Measurements from ENCODE around the gene HLCS.
"Not testable (repeated sequence)": the region's sequence is repeated elsewhere in the genome, so short reads cannot be mapped to it uniquely, and the experiment has no call there.

HLCS gene

DNA sequence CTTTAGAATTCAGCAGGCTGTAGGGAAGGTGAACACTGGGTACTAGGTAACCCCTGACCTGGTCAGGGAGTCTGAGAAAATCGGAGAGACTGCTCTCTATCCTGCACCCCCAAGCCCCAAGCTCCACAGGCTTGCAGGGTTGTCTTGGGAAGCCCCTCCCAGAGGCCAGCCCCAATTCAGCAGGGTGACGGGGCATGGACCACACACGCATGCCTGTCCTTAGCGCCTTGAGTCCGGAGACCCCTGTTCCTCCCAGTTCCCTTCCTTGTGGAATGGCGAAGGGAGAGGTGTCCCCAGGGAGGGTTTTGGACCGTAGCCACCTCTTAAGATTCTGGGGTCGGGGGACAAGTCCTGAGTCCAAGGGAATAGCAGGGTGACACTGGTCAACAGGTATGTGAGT, 116.1 kb downstream of the HLCS start:
- DNase-seq (ENCODE audit: low spot score), result no peak

DNA sequence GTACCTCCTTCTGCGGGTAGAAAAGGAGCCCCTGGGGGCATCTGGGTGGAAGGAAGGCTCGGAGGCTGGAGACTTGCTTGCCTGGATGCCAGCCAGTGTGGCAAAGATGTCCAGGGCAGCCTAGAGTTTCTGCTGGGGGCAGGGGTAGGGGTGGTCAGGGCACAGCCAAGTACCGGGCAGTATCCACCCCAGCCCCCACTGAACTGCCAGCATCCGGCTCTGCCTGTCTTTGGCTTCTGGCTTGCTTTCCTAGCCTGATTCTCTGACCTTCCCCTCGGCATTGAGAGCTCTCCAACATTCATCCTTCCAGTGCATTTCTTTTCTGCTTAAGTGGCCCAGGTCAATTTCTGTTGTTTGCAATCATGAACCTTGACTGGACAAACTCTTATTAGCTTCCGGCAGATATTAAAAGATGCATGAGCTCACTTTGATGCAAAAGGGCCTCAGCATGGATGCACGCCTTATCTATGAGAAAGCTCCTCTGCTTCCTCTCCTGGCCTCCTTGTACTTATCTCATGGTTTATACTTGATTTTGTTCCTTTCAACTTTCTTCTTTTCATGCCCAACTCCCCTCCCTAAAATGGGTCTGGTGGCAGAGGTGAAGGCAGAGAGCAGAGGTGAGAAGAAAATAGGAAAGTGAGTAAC, 116.9 kb downstream of the HLCS start:
- DNase-seq (ENCODE audit: low spot score), result no peak

DNA sequence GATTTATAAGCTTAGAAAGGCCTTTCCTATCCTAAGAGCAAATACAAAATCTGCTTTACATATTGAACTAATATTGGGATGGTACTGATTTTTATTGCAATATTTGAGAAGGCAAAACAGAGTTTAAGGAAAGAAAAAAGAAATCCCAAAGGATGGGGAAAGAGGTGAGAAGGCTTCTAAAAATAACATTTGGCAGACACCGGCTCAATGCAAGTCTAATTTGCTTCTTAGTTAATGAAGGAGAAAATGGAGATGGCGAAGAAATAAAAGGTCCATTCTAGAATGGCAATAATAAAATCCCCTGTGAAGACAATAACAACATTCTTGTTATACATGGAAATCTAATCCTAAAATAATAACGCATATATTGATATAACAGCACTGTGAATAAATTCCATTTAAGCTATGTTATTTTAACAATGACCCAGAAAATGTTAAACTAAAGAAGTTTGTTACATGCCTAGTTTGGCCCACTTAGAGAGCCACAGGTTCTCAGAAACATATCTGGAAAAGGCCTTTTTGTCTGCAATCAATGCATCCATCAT, 117.7 kb downstream of the HLCS start:
- DNase-seq (ENCODE audit: low spot score), result no peak

DNA sequence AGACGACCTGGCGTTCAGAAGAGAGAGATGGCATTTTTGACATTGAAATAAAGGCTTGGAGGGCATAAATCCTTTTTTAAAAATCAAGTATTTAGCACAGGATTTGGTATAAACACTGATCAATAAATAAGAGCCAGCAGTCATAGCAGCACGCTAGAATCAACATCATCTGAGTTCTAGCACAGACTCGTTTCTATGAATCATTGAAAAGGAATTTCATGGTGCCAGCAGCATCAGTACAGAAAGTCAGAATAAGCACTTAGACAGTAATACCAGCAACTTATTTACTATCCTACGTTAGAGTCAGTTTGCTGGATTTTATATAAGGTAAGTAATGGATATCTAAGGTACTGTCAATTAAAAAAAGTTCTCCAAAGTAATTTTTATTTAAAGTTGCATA, 119.3 kb downstream of the HLCS start:
- peak; percentile 83 for DNase-seq (ENCODE audit: low spot score)

DNA sequence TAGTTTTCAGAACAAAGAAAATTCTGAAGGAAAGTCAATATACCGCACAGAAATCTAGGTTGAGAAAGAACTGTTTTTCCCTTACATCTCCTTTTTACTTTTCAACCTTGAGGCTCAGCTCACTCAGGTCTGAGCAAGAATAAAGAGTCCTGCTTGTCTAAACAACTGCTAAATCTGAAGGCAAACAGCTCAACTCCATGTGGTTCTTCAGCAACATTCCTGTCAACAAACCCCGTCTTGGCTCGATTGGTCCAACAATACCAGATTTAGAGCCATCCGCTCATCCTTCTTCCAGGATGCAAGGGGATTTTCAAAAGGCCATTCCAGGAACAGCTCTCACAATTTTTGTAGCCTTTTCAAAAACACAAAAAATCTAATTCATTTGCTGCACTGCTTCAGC, 119.8 kb downstream of the HLCS start:
- no peak for DNase-seq (ENCODE audit: low spot score)

DNA sequence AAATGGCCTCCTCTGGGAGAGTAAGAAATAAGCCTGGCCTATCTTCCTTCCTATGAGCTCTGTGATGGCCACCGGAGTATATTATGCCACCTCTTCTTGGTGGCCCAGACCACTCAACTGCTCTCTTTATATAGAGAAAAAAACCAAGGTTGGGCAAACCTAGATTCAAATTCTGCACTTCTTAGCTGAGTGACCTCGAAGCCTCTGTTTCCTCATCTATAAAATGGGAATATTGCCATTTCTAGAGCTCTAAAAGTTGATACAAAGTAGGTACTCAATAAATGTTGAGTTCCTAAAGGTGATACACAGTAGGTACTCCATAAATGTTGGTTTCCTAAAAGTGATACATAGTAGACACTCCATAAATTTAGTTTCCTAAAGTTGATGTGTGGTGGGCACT, 120.7 kb downstream of the HLCS start:
- no peak for DNase-seq (ENCODE audit: low spot score)

DNA sequence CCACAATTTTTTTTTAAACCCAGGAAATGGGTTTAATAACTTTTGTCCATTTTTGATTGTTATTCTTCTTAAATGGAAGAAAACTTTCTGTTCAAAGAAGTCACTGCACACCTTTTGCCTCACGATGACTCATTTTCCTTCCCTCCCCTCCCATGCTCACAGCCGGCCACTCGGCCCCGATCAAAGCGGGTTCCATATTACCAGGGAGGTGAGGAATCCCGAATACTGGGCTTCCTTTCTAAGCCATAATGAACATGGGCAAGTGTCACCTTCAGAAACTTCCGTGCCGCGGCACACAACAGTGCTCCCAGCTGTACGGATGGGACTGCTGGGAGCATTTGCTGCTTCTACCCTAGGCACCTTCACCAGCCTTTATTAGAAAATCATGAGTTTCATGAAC, 121.4 kb downstream of the HLCS start:
- no peak for DNase-seq (ENCODE audit: low spot score)

DNA sequence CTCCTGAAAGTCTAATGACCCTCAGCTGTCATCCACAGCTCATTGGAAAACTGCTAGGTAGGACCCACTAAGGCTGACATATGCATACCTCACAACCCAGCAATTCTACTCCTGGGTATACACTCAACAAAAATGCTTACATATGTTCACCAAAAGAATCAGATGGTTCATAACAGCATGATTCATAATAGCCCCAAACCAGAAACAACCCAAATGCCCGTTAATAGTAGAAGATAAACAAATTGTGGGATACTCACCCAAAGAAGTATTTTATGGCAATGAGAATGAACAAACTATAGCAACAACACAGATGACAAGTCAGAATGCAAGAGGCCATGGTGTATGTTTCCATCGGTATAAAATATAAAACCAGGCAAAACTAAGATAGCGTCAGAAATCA, 124.6 kb downstream of the HLCS start:
- no peak for DNase-seq (ENCODE audit: low spot score)

DNA sequence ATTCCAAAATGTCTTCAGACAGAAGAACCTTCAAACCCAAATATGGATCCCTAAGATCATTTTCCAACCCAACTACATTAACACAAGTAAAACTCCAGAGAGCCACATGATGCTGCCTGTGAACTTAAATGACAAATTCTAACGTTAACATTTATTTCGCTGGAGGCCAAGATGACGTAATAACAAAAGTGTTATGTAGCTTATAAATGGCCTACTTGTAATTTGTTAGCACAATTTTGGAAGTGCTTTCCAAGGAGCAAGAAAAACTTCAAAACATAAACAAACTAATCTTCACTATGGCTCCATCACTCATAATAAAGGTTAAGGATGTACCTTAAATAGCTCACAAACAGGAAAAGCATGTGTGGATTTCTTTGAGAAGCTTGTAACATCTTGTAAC, 126.7 kb downstream of the HLCS start:
- DNase-seq (ENCODE audit: low spot score), result no peak

DNA sequence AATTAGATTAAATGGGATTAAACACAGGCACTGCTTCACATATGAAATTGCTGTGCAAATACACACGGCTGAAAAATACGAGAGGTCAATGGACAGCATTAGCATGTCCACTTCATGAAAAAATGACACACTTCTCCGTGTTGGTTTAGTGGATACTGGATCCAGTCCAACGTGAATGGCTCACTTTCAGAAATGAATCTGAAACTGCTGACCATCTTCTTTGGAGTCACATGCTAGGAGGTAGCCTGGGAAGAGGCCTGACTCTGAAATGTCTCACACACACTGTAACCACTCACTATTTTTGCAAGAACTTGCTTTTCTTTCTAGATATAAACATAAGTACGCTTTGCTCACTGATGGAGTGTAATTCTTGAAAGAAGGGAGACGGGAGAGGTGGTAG, 127.3 kb downstream of the HLCS start:
- peak; percentile 40 for DNase-seq (ENCODE audit: low spot score)

DNA sequence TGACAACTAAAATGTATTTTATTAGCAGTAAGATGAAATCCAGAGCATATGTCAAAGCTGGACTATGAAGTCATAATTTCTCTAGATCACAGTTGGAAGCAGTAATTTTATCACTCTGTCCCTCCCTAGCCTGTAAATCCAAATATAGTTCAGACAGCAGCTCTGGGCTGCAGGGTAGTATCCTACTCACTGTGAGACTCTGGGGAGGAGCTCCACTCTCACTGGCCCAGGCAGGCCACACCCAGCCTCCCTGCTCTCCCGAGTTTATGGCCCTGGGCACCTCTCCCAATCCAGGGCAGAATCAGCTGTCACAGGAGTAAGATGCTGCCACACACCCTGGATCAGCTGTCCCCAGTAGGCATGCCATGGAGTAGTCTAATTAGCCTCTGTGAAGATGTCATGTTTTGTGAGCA, 131.1 kb downstream of the HLCS start:
- DNase-seq (ENCODE audit: low spot score), result no peak

DNA sequence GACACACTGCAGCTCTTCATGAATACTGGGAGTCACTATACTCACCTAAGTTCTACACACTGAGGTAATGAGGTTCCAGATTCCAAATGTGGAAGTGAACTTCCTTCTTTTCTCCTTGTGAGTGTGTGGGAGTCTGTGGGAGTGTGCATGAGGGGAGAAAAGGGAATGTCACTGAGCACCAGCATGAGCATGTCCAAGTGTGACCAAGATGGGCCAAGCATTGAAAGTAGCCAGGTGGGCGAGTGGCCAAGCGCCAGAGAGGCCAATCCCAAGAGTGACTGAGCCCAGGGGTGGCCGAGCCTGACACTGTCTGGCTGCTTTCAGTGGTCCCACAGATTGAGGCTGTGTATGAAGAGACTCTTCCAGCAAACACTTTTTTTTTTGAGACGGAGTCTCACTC, 132.3 kb downstream of the HLCS start:
- no peak for DNase-seq (ENCODE audit: low spot score)

DNA sequence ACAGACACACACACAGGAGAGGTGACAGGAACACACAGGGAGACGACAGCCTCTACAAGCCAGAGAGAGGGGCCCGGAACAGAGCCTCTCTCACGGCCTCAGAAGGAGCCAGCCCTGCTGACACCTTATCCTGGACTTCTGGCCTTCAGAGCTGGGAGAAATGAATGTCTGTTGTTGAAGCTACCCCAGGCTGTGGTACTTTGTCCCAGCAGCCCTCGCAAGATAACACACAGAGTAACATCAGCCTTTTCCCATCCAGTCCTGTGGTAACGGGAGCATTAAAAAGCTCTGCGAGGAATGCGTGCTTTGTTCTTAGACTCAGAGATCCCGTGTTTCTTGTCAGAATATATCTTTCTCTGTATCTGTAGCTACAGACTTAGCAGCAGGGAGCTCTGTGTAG, 136.4 kb downstream of the HLCS start:
- DNase-seq (ENCODE audit: low spot score), result no peak

DNA sequence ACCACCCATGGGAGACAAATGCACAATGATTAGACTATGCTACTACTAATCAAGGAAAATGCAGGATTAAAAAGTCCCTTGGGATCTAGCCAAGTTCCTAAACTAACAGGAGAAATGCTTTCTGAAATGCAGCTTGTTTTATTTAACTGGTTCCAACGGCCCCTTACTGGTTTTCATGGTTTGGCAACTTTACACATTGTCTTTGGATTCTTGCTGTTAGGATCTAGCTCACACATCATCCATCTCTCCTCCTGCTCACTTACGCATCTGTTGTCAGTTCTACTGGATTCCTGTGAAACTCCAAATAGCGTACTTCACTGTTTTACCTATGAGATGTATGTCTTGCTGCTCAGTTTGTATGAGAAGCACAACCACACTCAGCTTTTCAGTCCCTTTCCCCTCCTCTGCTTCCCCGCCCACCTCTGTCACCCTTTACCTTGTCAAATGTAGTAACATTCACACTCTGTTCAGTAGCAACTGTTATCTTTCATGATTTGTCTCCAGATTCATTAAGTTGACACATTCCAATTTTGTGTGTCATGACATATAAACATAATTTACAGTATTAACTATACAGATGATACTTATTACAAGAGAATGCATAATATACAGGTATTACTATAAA, 137.5 kb downstream of the HLCS start:
- no peak for DNase-seq (ENCODE audit: low spot score)

DNA sequence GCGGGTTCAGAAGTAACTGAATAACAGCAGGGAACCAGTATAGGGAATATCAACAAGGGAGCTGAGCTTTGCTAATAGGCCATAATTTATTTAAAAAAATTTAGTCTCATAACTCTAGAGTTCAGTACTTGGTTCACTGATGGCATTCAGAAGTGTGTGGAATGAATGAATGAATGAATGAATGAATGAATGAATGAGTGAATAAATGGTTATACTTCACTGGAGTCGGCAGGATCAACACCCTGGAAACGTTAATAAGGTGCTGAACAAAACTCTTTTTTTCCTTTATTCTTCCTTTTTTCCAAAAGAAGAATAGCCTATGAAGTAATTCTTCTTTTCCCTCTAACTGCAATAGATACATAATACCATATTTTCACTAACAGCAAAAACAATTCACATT, 138.3 kb downstream of the HLCS start:
- no peak for DNase-seq (ENCODE audit: low spot score)

DNA sequence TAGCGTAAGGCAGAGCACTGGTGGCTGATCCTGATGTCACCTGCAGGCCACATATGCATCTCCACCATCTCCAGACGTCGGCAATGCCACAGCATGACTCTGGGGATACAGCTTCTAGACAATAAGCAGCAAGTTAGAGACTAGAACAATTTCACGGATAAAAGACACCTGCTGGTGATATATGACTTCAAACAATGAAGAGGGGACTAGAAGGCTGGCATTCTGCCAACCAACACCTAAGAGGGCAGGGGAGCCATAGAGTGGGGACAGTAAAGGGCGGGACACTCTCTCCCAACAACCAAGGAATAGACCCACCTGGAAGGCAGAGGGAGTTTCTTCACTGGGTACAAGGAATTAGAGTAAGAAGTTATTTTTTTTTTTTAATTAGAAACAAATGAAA, 140.8 kb downstream of the HLCS start:
- no peak for DNase-seq (ENCODE audit: low spot score)

DNA sequence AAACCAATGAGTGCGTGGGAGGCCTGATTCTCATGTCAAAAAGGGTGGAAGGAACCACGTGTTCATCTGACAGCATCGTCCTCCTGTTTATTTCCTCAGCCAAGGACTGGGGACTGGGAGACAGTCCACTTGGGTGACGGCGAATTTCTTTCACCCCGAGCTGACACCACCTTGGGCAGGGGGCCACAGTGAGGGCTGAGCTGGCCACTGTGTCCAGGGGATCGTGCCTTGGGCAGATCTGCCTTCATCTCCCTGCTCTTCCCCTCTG, 145.5 kb downstream of the HLCS start:
- no peak for DNase-seq (ENCODE audit: low spot score)

DNA sequence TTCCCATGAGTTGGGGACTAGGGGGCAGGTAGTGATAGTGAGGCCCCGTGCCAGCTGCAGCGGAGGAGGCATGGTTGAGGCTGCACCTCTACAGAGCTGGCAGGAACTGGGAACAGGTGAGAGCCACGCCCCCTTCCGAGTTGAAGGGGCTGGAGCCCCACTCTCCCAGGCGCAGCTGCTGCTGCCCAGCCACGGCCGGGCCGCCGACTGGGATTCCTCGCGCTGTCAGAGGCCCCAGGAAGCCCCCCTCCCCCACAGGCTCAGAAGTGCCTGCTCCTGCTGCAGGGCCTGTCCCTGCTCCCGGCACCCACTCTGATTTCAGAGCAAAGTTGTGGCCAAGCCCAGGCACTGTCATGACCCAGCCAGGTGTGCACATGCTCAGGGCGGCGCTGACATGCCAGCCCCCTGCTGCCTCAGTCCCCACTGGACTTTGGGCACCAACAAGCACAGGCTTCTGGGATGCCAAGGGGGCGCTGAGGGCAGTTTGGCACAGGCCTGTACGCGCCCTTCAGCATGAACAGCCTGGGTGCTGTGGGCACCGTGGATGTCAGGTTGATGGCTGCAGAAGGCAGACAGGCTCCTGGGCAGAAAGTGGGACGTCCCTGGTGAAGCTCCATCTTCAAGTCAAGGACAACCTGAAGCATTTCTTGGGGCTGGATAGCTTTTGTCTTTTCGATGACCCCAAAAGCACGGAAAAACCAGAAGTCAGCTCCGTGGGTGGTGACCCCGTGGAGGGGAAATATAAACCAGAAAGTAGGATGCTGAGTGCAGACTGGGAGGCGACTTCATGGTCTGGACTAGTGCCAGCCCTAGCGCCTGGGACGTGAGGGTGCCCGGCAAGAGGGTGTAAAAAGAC, 146.1 kb downstream of the HLCS start:
- no peak for DNase-seq (ENCODE audit: low spot score)

DNA sequence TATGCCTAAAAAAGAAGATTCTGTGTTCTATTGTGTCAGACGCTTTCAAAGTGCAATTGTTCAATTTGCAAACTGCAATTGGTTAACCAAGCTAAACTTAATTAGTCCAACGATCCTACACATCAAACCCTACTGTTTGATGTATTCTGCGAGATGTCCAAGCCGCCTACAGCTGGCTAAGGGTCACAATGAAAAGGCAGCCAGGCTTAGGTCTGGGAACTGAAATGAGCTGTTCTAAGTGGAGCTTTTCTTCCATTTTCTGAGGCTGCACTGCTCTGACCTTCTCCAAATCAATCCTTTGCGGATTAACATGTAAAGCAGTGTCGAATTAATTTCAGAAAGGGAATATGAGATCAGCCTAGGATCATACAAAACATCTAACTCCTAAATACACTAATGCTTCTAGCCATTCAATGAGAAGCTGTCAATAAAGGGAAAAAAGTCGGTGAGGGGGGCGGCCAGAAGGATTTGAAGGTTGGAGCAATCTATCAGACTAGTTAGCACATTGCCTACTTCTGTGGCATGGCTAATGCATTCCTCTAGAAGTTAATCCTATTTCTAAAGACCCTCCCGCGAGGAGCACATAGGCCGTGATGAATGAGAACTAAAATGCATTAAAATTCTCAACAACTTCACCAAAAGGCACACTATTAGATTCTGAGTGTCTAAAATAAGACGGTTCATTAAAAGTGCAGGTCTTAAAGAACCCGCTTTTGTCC, 148.6 kb downstream of the HLCS start:
- DNase-seq (ENCODE audit: low spot score), result no peak

DNA sequence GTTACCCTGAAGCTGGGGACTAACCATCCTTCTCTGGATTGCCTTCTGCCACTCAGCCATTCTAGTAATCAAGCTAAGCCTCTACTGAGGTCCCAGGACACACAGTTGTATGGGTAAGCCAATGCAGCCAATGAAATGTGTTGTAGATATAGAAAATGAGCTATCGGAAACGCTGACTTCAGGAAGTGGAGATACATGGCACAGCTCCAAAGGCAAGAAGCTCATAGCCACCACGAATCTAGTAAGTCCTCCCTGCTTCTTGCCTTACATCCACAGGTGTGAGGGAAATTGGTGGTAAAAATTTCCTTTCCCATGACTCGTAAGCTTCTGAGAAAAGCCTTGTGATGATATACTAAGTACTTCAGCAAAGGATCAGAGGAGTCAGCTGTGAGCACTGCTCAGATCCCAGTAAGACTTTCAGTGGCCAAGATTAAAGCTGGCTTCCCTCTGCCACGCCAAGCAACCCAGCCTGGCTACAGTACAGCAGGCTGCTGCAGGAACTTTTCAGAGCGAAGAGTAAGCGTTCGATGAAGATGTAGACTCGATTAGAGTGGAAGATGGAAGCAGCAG, 149.8 kb downstream of the HLCS start:
- no peak for DNase-seq (ENCODE audit: low spot score)

DNA sequence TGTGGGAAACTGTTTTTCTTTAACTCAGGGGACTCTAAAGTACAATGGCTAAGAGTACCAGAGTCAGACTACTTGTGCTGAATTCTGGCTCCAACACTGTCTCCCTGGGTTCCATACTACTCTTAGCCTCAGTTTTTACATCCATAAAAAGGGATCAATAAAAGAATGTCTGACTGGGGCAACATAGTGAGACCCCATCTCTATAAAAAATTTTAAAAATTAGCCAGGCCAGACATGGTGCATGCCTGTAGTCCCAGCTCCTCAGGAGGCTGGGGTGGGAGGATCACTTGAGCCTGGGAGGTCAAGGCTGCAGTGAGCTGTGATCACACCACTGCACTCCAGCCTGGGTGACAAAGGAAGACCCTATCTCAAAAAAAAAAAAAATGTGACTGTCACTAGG, 150.4 kb downstream of the HLCS start:
- DNase-seq (ENCODE audit: low spot score), result not testable (repeated sequence)

DNA sequence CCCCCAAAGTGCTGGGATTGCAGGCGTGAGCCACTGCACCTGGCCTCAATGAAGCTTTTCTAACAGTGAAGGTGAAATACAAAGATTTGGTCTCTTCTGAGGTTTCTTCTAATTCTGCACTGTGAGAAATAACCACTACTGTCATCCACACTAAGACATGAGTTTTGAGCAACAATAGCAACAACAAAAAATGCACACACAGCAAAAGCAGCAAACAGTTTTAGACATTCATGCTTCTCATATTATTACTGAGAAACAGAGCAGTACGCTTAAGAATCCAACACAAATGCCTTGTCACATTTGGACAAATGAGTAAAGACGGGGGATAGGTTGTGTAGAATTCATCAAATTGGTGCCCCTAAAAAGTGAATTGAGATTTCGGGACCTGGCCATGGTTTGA, 151.2 kb downstream of the HLCS start:
- no peak for DNase-seq (ENCODE audit: low spot score)

Data from hepatic stellate cell (primary cell).